B cell (primary cell): Measurements from ENCODE around the gene GARS1. TPM values are rescaled to one million over a fixed set of nuclear protein-coding genes. Genes with fewer than 3 reads are reported as not detected.

Experiments used
- ATAC-seq: fragments of 200-7000 bp; cut with Tn5 transposase; one replicate; pipeline ENCODE4 v1.10.0; 2021; ENCODE audit warnings: low read depth, mild to moderate bottlenecking, moderate number of reproducible peaks, moderate library complexity
- CTCF ChIA-PET: fragments of 350-600 bp; sonication (Branson Sonifier 250); formaldehyde crosslinking; loops from one replicate; lab custom pipeline; 2021; ENCODE audit warnings: antibody characterized with exemption, inconsistent platforms; lab: Charles Lee
- POLR2A ChIA-PET: fragments of 350-600 bp; sonication (Branson Sonifier 250); formaldehyde crosslinking; loops from one replicate; lab custom pipeline; 2021; ENCODE audit warnings: antibody characterized with exemption; lab: Charles Lee
- DNase-seq: peaks from one replicate; pipeline ENCODE4 v3.0.0; 2013
- H2AFZ ChIP-seq: 2 replicates; pipeline ENCODE4 v1.6.1; 2012; ENCODE audit warnings: mild to moderate bottlenecking, low read depth, low read length; ENCODE audit not compliant: insufficient read depth, poor library complexity, severe bottlenecking
- H3K27ac ChIP-seq, 2 donors: 1 replicate in 1 of 2; 2 replicates in 1 of 2; pipeline ENCODE4 v1.5.1; 2012 to 2013; ENCODE audit warnings: low read length in 2 of 2, mild to moderate bottlenecking in 2 of 2, moderate library complexity in 1 of 2
- H3K27me3 ChIP-seq, 4 experiments: fragments of 200-600 bp in 1 of 4; sonication (generic) in 1 of 4; replicated peaks in 1 of 4; 1 replicate in 2 of 4; 2 replicates in 2 of 4; pipeline versions ENCODE4 v1.6.1 to v1.7.0; 2013 to 2016; ENCODE audit warnings: low read length in 3 of 4, mild to moderate bottlenecking in 2 of 4, mixed read lengths in 1 of 4, moderate library complexity in 1 of 4; ENCODE audit not compliant: insufficient read depth in 4 of 4, control insufficient read depth in 3 of 4; ENCODE audit errors: control extremely low read depth in 1 of 4
- H3K36me3 ChIP-seq, 2 experiments: replicated peaks in 1 of 2; 1 replicate in 1 of 2; 2 replicates in 1 of 2; pipeline versions ENCODE4 v1.6.1 to v1.7.1; 2013; ENCODE audit warnings: low read length in 1 of 2; ENCODE audit not compliant: insufficient read depth in 2 of 2, control insufficient read depth in 1 of 2; ENCODE audit errors: control extremely low read depth in 1 of 2, extremely low read depth in 1 of 2
- H3K4me1 ChIP-seq, 2 donors: fragments of 200-600 bp in 1 of 2; sonication (generic) in 1 of 2; 1 replicate in 1 of 2; 2 replicates in 1 of 2; pipeline versions ENCODE4 v1.5.1 to v1.6.1; 2013 to 2017; ENCODE audit warnings: low read length in 2 of 2; ENCODE audit not compliant: control insufficient read depth in 2 of 2, insufficient read depth in 2 of 2
- H3K4me2 ChIP-seq: replicated peaks from 2 replicates; pipeline ENCODE3; 2012; ENCODE audit warnings: mild to moderate bottlenecking, low read depth, low read length; ENCODE audit not compliant: poor library complexity, severe bottlenecking
- H3K4me3 ChIP-seq, 5 experiments: fragments of 200-600 bp in 1 of 5; sonication (generic) in 1 of 5; 1 replicate in 3 of 5; 2 replicates in 2 of 5; pipeline versions ENCODE4 v1.5.1 to v1.7.0; 2011 to 2016; ENCODE audit warnings: low read length in 4 of 5, mild to moderate bottlenecking in 4 of 5, low read depth in 2 of 5, control low read depth in 1 of 5, moderate library complexity in 1 of 5; ENCODE audit not compliant: insufficient read depth in 1 of 5; ENCODE audit errors: control extremely low read depth in 1 of 5, extremely low read depth in 1 of 5
- H3K79me2 ChIP-seq: fragments of 200-600 bp; sonication (generic); one replicate; pipeline ENCODE4 v1.6.0; 2016; ENCODE audit warnings: low read length; ENCODE audit not compliant: control insufficient read depth, insufficient read depth
- H3K9ac ChIP-seq: fragments of 200-600 bp; sonication (generic); 2 replicates; pipeline ENCODE4 v1.6.1; 2017; ENCODE audit warnings: mild to moderate bottlenecking, low read length, moderate library complexity
- H3K9me3 ChIP-seq, 3 donors: one replicate each; pipeline versions ENCODE4 v1.6.1 to v1.7.1; 2013; ENCODE audit warnings: low read length in 2 of 3; ENCODE audit not compliant: control insufficient read depth in 2 of 3, insufficient read depth in 1 of 3; ENCODE audit errors: control extremely low read depth in 1 of 3
- H4K20me1 ChIP-seq: 2 replicates; pipeline ENCODE4 v1.6.0; 2012; ENCODE audit warnings: mild to moderate bottlenecking, low read length; ENCODE audit not compliant: insufficient read depth, control insufficient read depth, poor library complexity, severe bottlenecking
- H3K27ac Mint-ChIP-seq: one replicate; pipeline ENCODE4 v1.8.0; 2021; ENCODE audit warnings: mixed read lengths
- H3K27me3 Mint-ChIP-seq: one replicate; pipeline ENCODE4 v1.8.0; 2021; ENCODE audit warnings: mixed read lengths
- H3K4me1 Mint-ChIP-seq: one replicate; pipeline ENCODE4 v1.8.0; 2021; ENCODE audit warnings: mixed read lengths
- H3K4me3 Mint-ChIP-seq: one replicate; pipeline ENCODE4 v1.8.0; 2021; ENCODE audit warnings: mixed read lengths
- H3K9me3 Mint-ChIP-seq: one replicate; pipeline ENCODE4 v1.8.0; 2022; ENCODE audit warnings: mixed read lengths; ENCODE audit not compliant: insufficient read depth
- EZH2 ChIP-seq: IDR thresholded peaks from 2 replicates; pipeline ENCODE4 v1.6.1; 2012; ENCODE audit warnings: borderline replicate concordance, low read depth, mild to moderate bottlenecking, moderate library complexity, low read length; ENCODE audit not compliant: insufficient read depth, poor library complexity, severe bottlenecking
- WGBS: methylation state at CpG from one replicate; pipeline ENCODE4 v1.1.5; 2013; ENCODE audit warnings: missing lambda C conversion rate; ENCODE audit not compliant: insufficient coverage; 5-methylcytosine and 5-hydroxymethylcytosine counted together
- intact Hi-C: fragments of 100-400 bp; cut with micrococcal nuclease; formaldehyde crosslinking; loops from one replicate; pipeline ENCODE4 v1.10.0; 2022
- polyA plus RNA-seq: library from polyadenylated mRNA; depleted of rRNA; stranded (reverse); fragments of >200 nt; gene quantifications from 2 replicates; pipeline ENCODE4 v1.2.3, GENCODE V29; 2012
- total RNA-seq, 2 donors: library from RNA; stranded (reverse); fragments of 120-200 nt in 1 of 2; gene quantifications; 1 replicate in 1 of 2; 2 replicates in 1 of 2; pipeline versions ENCODE4 v1.2.3 to v1.2.4, GENCODE V29; 2013 to 2022
- TF ChIP-seq, protein P1 (sequence below): fragments of 200-600 bp; IDR thresholded peaks from one replicate; pipeline ENCODE4 v1.8.0; 2022; ENCODE audit warnings: antibody characterized with exemption, mild to moderate bottlenecking

GARS1 gene
- total and polyA plus RNA-seq, 2 donors (not counting 1 experiment from before 2014, with no cell fraction given) = 54.9 to 61.7 TPM

DNA sequence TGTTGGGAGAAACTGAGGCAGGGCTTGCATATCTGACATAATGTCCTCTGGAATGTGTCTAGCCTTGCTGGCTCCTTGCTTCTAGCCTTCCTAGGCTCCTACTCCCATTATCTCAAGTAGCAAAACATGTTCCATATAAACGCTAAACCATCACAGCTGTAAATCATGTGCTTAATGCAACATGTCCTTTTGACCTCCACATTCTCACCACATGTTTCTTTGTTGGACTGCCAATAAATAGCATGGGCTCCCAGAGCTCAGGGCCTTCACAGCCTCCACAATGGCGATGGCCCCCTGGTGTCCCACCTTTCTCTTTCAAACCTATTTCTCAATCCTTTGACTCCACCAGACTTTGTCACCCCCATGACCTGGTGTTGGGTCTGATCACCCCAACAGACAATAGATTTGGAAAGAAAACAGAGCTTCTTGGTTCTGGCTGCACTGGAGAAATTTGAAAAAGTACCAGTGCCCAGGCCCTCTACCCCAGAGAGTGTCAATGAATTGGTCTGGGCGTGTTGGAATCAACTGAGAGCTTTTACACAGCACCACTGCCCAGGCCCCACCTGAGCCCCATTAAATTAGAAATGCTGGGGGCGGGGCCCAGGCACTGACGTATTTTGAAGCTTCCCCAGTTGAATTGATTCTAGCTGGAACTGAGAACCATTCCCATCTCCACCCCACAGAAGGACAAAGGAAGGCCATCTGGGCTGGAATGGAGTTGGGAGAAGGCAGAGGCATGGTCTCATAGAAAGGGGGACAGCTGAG, 48.7 kb upstream of the GARS1 start:
- ATAC-seq (no peak), DNase-seq (no peak)
- Histone ChIP-seq H3K4me2 (no peak overlapping the region), H3K4me3 (no peak overlapping the region), H3K9ac (no peak overlapping the region), H3K79me2 (no peaks in the 10 kb centered on the region), H3K36me3 (peaks cover 5 to 8% of the 10 kb centered on the region in 2 experiments), H3K9me3 (no peaks in the 10 kb centered on the region), H3K27ac (no peak overlapping the region), H3K27me3 (no peaks in the 10 kb centered on the region), H3K4me1 (no peaks in the 10 kb centered on the region), H4K20me1 (no peaks in the 10 kb centered on the region), H2AFZ (no peak overlapping the region)
- CTCF ChIA-PET = interaction anchor here (0.6 to 2.2 kb wide), 5 partner anchors 10 to 470 kb away, joined by 3 to 17 read pairs (median 3); no protein-coding TSS in a partner anchor
- intact Hi-C loops = no loop called here
- H3K4me3 Mint-ChIP-seq = no peak overlapping the region
- TF ChIP-seq, protein P1, sequence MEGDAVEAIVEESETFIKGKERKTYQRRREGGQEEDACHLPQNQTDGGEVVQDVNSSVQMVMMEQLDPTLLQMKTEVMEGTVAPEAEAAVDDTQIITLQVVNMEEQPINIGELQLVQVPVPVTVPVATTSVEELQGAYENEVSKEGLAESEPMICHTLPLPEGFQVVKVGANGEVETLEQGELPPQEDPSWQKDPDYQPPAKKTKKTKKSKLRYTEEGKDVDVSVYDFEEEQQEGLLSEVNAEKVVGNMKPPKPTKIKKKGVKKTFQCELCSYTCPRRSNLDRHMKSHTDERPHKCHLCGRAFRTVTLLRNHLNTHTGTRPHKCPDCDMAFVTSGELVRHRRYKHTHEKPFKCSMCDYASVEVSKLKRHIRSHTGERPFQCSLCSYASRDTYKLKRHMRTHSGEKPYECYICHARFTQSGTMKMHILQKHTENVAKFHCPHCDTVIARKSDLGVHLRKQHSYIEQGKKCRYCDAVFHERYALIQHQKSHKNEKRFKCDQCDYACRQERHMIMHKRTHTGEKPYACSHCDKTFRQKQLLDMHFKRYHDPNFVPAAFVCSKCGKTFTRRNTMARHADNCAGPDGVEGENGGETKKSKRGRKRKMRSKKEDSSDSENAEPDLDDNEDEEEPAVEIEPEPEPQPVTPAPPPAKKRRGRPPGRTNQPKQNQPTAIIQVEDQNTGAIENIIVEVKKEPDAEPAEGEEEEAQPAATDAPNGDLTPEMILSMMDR = no peak
- no peak for TF ChIP-seq EZH2
- no peak overlapping the region for H3K27ac Mint-ChIP-seq
- no peaks in the 10 kb centered on the region for H3K9me3 Mint-ChIP-seq
- POLR2A ChIA-PET = no interaction called here
- WGBS = 93% methylated on average over 3 of the region's 5 CpGs
- no peaks in the 10 kb centered on the region for H3K27me3 Mint-ChIP-seq
- peaks cover 1% of the 10 kb centered on the region for H3K4me1 Mint-ChIP-seq

DNA sequence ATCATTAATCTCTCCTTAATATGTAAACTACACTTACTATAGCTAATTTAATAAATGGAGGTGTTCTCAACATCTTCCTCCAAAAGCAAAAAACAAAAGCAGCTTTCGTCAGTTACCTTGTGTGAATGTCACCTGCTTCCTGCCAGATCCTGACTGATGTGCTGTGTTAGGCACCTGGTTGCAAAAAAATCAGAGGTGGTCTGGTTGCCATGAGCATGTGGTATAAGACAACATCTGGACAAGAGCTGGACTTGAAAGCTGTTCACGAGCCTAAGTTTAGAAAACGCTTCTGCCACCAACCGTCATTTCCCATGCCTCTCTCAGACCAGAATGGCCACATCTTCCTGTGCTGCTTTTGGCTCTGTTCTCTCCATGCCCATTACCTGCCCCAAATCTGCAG, 48.1 kb upstream of the GARS1 start:
- no peak overlapping the region for H3K4me2 ChIP-seq

More for the DNA sequence above, 48.1 kb upstream of the GARS1 start:
- no peak for TF ChIP-seq EZH2
- TF ChIP-seq, protein P1 = no peak
- intact Hi-C loops = no loop called here
- Mint-ChIP-seq H3K27me3 (no peaks in the 10 kb centered on the region), H3K4me1 (peaks cover 5% of the 10 kb centered on the region), H3K27ac (no peak overlapping the region), H3K9me3 (no peaks in the 10 kb centered on the region), H3K4me3 (no peak overlapping the region)
- Histone ChIP-seq H3K27ac (no peak overlapping the region), H2AFZ (no peak overlapping the region), H3K9ac (no peak overlapping the region), H3K4me1 (peaks cover 3 to 4% of the 10 kb centered on the region in 2 donors), H3K79me2 (no peaks in the 10 kb centered on the region), H3K9me3 (no peaks in the 10 kb centered on the region), H3K27me3 (no peaks in the 10 kb centered on the region), H3K36me3 (peaks cover 5 to 8% of the 10 kb centered on the region in 2 experiments), H4K20me1 (no peaks in the 10 kb centered on the region), H3K4me3 (no peak overlapping the region)
- ATAC-seq (no peak), DNase-seq (no peak)
- ChIA-PET CTCF (interaction anchor here (0.6 to 2.2 kb wide), 5 partner anchors 10 to 471 kb away, joined by 3 to 17 read pairs (median 3); no protein-coding TSS in a partner anchor), POLR2A (no interaction called here)
- 100% methylated on average over 4 of the region's 4 CpGs for WGBS
